OCI-LY7 (cell line): ENCODE measurements around the gene TP63.

Experiments used
- CTCF ChIP-seq: fragments of 200-600 bp; sonication (generic); conservative IDR thresholded peaks from 2 replicates; pipeline ENCODE4 v1.5.1; 2014; ENCODE audit warnings: mild to moderate bottlenecking, antibody characterized with exemption, low read length, moderate library complexity, mixed read lengths
- EZH2phosphoT487 ChIP-seq: fragments of 200-600 bp; sonication (generic); IDR thresholded peaks from 2 replicates; pipeline ENCODE4 v1.6.1; 2018; ENCODE audit warnings: low read depth, borderline replicate concordance, mild to moderate bottlenecking, mixed run types, antibody characterized with exemption, low read length, moderate library complexity, mixed read lengths

GRCh38 chr3:189728915-189729314, 97.7 kb downstream of the TP63 start:
- no peak for TF ChIP-seq CTCF
- TF ChIP-seq EZH2phosphoT487 = no peak
